Left lung (tissue), 10 donors: ENCODE results near the gene PITPNM1. TPM values are rescaled to one million over a fixed set of nuclear protein-coding genes. Genes with fewer than 3 reads are reported as not detected.

Experiments
- ATAC-seq: fragments of 200-7000 bp; cut with Tn5 transposase; one replicate; pipeline ENCODE4 v1.9.1; 2020; ENCODE audit warnings: moderate library complexity
- DNase-seq, 4 donors: peaks; one replicate each; pipeline ENCODE4 v3.0.0-alpha.2; 2013 to 2020
- H3K27ac ChIP-seq, 2 donors: fragments of 200-600 bp; sonication (generic) in 1 of 2; one replicate each; pipeline versions ENCODE4 v1.5.0 to v1.8.0; 2020 to 2021
- H3K27me3 ChIP-seq, 2 donors: fragments of 200-600 bp; sonication (generic) in 1 of 2; one replicate each; pipeline versions ENCODE4 v1.5.0 to v1.8.0; 2020 to 2021
- H3K36me3 ChIP-seq, 2 donors: fragments of 200-600 bp; sonication (generic) in 1 of 2; one replicate each; pipeline versions ENCODE4 v1.5.0 to v1.8.0; 2020 to 2021
- H3K4me1 ChIP-seq, 2 donors: fragments of 200-600 bp; one replicate each; pipeline ENCODE4 v1.8.0; 2021
- H3K4me3 ChIP-seq, 2 donors: fragments of 200-600 bp; sonication (generic) in 1 of 2; one replicate each; pipeline versions ENCODE4 v1.5.0 to v1.8.0; 2020 to 2021; ENCODE audit warnings: mild to moderate bottlenecking in 1 of 2
- H3K9me3 ChIP-seq, 2 donors: fragments of 200-600 bp; sonication (generic) in 1 of 2; one replicate each; pipeline versions ENCODE4 v1.5.0 to v1.8.0; 2020 to 2021
- intact Hi-C, 2 donors: fragments of 100-400 bp; cut with DNase I; formaldehyde crosslinking; loops; one replicate each; pipeline versions ENCODE4 v1.11.2 to v1.14.2; 2022
- polyA plus RNA-seq, 6 donors: library from polyadenylated mRNA; unstranded; fragments of 120-200 nt; gene quantifications; one replicate each; pipeline ENCODE4 v1.2.1, GENCODE V29; 2013; ENCODE audit not compliant: insufficient read length in 6 of 6
- total RNA-seq, 2 donors: library from RNA; stranded (reverse); fragmentation: NEBNext Ultra II Directional; extraction: Animal tissue kit (Norgen Biotek cat#: 25700); gene quantifications; one replicate each; pipeline ENCODE4 v1.2.1, GENCODE V29; 2021
- TF ChIP-seq, protein P1 (sequence below), 2 donors: fragments of 200-600 bp; sonication (generic) in 1 of 2; IDR thresholded peaks; one replicate each; pipeline versions ENCODE4 v1.5.0 to v1.8.0; 2021; ENCODE audit warnings: antibody characterized with exemption in 2 of 2
- donor health status: DM: no; HTN: yes; CAD: no.
- donor health status: DM: no; HTN: no; CAD: no.

The PITPNM1 gene
- total and polyA plus RNA-seq, 8 donors: 15.5 to 55.5 (median 24.6) TPM

DNA sequence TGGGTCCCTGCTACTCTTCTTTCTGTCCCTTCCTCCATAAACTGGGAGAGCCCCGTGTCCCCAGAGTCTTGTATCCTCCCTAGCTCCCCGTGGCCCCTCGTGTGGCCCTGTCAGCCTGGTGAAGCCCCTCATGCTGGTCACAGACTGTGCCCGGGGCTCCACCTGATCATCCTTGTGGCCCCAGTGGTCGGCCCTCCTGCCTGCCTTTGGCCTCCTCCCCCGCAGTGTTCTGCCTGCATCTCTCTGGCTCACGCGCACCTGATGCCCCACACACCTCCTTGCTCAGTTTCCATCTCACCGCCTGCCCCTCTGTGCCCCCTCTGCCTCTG lies 19.3 kb upstream of the PITPNM1 start:
- DNase-seq: no peak
- no peaks in the 10 kb centered on the region for H3K9me3 ChIP-seq
- intact Hi-C loops: no loop called here
- no peak for ATAC-seq
- no peak overlapping the region for H3K4me3 ChIP-seq
- no peaks in the 10 kb centered on the region for H3K36me3 ChIP-seq
- TF ChIP-seq, protein P1, sequence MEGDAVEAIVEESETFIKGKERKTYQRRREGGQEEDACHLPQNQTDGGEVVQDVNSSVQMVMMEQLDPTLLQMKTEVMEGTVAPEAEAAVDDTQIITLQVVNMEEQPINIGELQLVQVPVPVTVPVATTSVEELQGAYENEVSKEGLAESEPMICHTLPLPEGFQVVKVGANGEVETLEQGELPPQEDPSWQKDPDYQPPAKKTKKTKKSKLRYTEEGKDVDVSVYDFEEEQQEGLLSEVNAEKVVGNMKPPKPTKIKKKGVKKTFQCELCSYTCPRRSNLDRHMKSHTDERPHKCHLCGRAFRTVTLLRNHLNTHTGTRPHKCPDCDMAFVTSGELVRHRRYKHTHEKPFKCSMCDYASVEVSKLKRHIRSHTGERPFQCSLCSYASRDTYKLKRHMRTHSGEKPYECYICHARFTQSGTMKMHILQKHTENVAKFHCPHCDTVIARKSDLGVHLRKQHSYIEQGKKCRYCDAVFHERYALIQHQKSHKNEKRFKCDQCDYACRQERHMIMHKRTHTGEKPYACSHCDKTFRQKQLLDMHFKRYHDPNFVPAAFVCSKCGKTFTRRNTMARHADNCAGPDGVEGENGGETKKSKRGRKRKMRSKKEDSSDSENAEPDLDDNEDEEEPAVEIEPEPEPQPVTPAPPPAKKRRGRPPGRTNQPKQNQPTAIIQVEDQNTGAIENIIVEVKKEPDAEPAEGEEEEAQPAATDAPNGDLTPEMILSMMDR (IDR thresholded peaks at IDR 0.05): no peak
- no peak overlapping the region for H3K27ac ChIP-seq
- H3K27me3 ChIP-seq: peaks cover 0 to 8% of the 10 kb centered on the region in 2 donors
- H3K4me1 ChIP-seq: no peaks in the 10 kb centered on the region

DNA sequence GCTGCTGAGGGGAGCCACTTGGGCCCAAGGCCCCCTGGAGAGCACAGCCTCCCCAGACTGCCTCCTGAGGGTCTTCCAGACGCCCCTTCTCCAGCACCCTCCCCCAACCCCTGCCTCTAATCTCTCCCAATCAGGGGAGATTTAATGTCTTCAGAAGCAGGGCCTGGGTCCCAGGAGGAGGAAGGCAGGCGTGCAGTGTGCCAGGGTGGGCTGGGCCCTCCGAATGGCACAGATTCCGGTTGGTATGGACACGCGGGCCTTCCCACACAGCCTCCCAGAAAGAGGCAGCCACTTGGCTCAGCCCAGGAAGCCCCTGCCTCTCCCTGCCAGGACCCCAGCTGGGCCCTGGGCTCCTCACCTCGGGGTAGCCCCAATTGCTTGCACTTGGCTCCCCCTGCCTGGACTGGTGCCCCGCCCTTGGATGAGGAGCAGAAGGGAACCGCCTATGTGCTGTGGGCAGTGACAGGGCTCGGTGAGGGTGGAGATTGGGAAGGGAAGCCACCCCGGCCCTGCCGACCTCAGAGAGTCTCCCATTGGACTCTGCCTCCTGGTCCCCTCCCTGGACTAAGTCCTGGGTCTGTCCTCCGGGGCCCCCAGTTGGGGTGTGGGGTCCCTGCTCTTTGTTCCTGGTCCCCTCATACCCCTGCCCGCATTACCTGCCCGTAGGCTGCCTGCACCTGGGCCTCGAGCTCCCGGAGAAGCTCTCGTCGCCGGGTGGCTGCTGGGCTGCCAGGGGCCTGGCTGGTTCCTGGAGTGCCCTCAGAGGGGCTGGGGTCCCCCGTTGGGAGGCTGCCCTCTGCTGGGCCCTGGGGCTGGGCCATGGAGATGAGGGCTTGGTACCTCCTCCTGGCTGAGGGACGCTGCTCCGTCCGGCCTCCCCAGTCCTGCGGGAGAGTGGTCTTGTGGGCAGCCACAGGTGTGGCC lies 18.7 kb upstream of the PITPNM1 start:
- H3K4me1 ChIP-seq: no peaks in the 10 kb centered on the region
- peaks cover 0 to 8% of the 10 kb centered on the region in 2 donors for H3K27me3 ChIP-seq
- no peak overlapping the region for H3K4me3 ChIP-seq
- H3K27ac ChIP-seq: no peak overlapping the region
- no peaks in the 10 kb centered on the region for H3K36me3 ChIP-seq
- intact Hi-C loops: no loop called here
- TF ChIP-seq, protein P1 (IDR thresholded peaks at IDR 0.05): no peak
- ATAC-seq (no peak), DNase-seq (peak in 1 of 4 donors; percentile 55)
- no peaks in the 10 kb centered on the region for H3K9me3 ChIP-seq

DNA sequence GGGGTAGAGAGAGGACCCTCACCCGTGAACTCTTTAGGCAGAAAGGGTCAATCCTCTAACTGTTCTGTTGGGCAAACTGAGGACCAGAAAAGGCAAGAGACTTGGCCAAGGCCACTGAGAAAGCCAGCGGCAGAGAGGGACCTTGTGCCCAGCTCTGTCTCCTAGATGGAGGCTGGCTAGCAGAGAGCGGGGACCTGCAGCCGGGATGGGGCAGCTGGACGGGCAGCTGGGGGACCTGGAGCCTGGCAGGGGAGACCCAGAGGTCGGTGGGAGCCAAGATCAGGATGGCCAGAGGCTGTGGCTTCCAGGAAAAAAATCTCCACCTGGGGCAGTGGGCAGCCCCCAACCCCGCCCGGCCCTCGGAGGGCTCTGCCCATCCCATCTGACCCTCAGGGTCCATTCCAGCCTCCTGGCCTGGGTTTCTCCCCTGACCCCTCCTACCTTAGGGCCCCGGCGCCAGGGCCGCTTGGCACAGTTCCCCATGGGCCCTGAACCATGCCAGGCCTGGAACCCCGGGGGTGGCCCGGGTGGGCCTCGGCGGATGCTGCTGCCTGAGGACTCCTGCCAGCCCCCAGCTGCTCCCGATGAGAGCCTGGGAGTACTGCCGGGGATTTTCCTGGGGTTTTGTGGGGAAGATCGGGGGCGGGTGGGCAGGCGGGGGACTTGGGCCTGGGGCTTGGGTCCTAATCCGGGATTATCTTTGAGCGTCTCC lies 17.8 kb upstream of the PITPNM1 start, which contains the start of gene CABP2:
CABP2 (minus strand) TSS at position 603 of the 712 bp plus-strand sequence; CDS start at position 483, 120 bp downstream.
- peaks cover 0 to 8% of the 10 kb centered on the region in 2 donors for H3K27me3 ChIP-seq
- H3K4me1 ChIP-seq: no peaks in the 10 kb centered on the region
- ATAC-seq: no peak
- TF ChIP-seq, protein P1 (IDR thresholded peaks at IDR 0.05): no peak
- no peak within 1 kb of the TSS for H3K27ac ChIP-seq
- no peaks in the 10 kb centered on the region for H3K9me3 ChIP-seq
- peak in 1 of 4 donors; percentile 73 for DNase-seq
- no peaks in the 10 kb centered on the region for H3K36me3 ChIP-seq
- intact Hi-C loops: no loop called here
- no peak within 1 kb of the TSS for H3K4me3 ChIP-seq

DNA sequence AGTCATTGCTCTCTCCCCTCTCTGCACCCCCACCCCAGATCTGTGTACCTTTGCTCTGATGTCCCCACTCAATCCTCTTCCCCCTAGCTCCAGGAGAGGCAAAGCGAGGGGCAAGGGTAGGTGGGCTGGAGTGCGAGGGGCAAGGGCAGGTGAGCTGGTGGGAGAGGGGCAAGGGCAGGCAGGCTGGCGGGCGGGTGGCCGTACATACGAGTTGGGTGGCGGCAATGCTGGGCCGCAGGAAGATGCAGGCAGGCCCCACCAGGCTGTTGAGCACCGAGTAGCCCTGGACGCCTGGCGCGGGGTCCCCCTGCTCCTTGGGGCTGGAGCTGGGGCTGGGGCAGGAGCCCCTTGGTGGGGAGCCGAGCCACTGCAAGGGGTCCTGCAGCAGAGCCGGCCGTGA lies 17.2 kb upstream of the PITPNM1 start:
- Histone ChIP-seq H3K36me3 (no peaks in the 10 kb centered on the region), H3K4me3 (no peak overlapping the region), H3K27ac (no peak overlapping the region), H3K27me3 (peaks cover 0 to 8% of the 10 kb centered on the region in 2 donors), H3K9me3 (no peaks in the 10 kb centered on the region), H3K4me1 (no peaks in the 10 kb centered on the region)
- TF ChIP-seq, protein P1 (IDR thresholded peaks at IDR 0.05): no peak
- ATAC-seq (no peak), DNase-seq (peak in 1 of 4 donors; percentile 71)
- intact Hi-C loops: no loop called here

DNA sequence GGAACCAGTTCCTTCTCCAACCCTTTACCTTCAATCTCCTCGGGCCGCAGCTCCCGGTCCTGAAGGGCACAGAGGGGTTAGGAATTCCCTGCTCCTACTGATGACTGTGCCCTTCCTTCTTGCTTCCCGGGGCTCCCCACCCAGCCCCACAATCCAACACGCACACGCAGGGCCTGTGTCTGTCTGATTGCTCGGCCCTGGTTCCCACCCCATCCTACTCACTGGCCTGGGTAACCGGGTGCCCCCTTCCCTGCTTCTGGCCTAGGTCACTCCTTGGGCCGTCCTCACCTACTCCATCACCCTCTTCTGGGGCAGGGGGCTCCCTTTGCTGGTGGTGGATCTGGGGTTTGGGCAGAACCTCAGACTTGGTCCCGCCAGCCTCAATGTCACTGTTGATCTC lies 16.8 kb upstream of the PITPNM1 start:
- no peaks in the 10 kb centered on the region for H3K9me3 ChIP-seq
- no peak overlapping the region for H3K27ac ChIP-seq
- H3K4me3 ChIP-seq: no peak overlapping the region
- no peaks in the 10 kb centered on the region for H3K4me1 ChIP-seq
- intact Hi-C loops: no loop called here
- TF ChIP-seq, protein P1 (IDR thresholded peaks at IDR 0.05): no peak
- ATAC-seq (no peak), DNase-seq (no peak)
- H3K27me3 ChIP-seq: peaks cover 0 to 8% of the 10 kb centered on the region in 2 donors
- no peaks in the 10 kb centered on the region for H3K36me3 ChIP-seq
